Endothelial cell of hepatic sinusoid (primary cell): Measurements from ENCODE around the gene SIGMAR1.

Experiments used
- in situ Hi-C: cut with HindIII; loops from 2 replicates; pipeline ENCODE4 v1.10.0; 2017; ENCODE audit warnings: low sequenced_read_pairs

The SIGMAR1 gene

GRCh38 chr9:34633166-34633565 lies 4.4 kb downstream of the SIGMAR1 start:
- in situ Hi-C loops = no loop called here

- in situ Hi-C loops = no loop called here
These were observed 7.0 kb downstream of the SIGMAR1 start for GRCh38 chr9:34630402-34631154.

- in situ Hi-C loops = no loop called here
These were observed 8.1 kb downstream of the SIGMAR1 start for GRCh38 chr9:34629491-34629808.

GRCh38 chr9:34628656-34629490 lies 8.7 kb downstream of the SIGMAR1 start, which contains the start of gene ARID3C:
ARID3C (minus strand) TSS chr9:34629066; CDS start chr9:34628014, 1,052 bp downstream.
- in situ Hi-C loops = no loop called here

- in situ Hi-C loops = no loop called here
These were observed 9.6 kb downstream of the SIGMAR1 start for GRCh38 chr9:34627716-34628655.

- in situ Hi-C loops = no loop called here
These were observed 12.5 kb downstream of the SIGMAR1 start for GRCh38 chr9:34625186-34625486.

GRCh38 chr9:34624475-34625185 lies 13.0 kb downstream of the SIGMAR1 start:
- in situ Hi-C loops = no loop called here

GRCh38 chr9:34623374-34624235 lies 14.0 kb downstream of the SIGMAR1 start:
- in situ Hi-C loops = no loop called here

- in situ Hi-C loops = no loop called here
These were observed 17.3 kb downstream of the SIGMAR1 start, which contains the start of gene DCTN3 for GRCh38 chr9:34620061-34620994. DCTN3 (minus strand) TSS chr9:34620495; CDS start chr9:34620464, 31 bp downstream.

- in situ Hi-C loops = loop anchor here (5.0 kb wide), 1 partner anchor 168 kb away; no protein-coding TSS in a partner anchor
These were observed 22.5 kb downstream of the SIGMAR1 start for GRCh38 chr9:34615132-34615531.

GRCh38 chr9:34612788-34613390 lies 24.7 kb downstream of the SIGMAR1 start:
- in situ Hi-C loops = no loop called here

- in situ Hi-C loops = no loop called here
These were observed 25.5 kb downstream of the SIGMAR1 start, which contains the start of gene RPP25L for GRCh38 chr9:34611811-34612787. RPP25L (minus strand) TSS chr9:34612097; CDS start chr9:34611296, 801 bp downstream.

- in situ Hi-C loops = no loop called here
These were observed 26.3 kb downstream of the SIGMAR1 start for GRCh38 chr9:34611251-34611810.

GRCh38 chr9:34610434-34611206 lies 27.0 kb downstream of the SIGMAR1 start:
- in situ Hi-C loops = no loop called here

GRCh38 chr9:34607331-34607730 lies 30.3 kb downstream of the SIGMAR1 start:
- in situ Hi-C loops = no loop called here

- in situ Hi-C loops = no loop called here
These were observed 30.7 kb downstream of the SIGMAR1 start for GRCh38 chr9:34606905-34607304.
